ENCODE measurements around the gene CASP6.

GRCh38 chr4:109658871-109659410 lies 44.3 kb downstream of the CASP6 start:
- TF ChIP-seq EZH2 (optimal IDR thresholded peaks at IDR 0.05; ENCODE audit: low read depth, low read length) = no peak
- TF ChIP-seq CTCF (IDR thresholded peaks at IDR 0.05; ENCODE audit: low read length) = no peak
- TF ChIP-seq EZH2phosphoT487 (IDR thresholded peaks at IDR 0.05; ENCODE audit: low read length) = no peak
